HG02885 (cell line): ENCODE data around the gene DPYSL3.
"Not testable (repeated sequence)": the region's sequence is repeated elsewhere in the genome, so short reads cannot be mapped to it uniquely, and the experiment has no call there.

Experiments used
- ATAC-seq: cut with Tn5 transposase; IDR thresholded peaks from one replicate; pipeline ENCODE4 v1.9.1; 2021; ENCODE audit warnings: mild to moderate bottlenecking; ENCODE audit not compliant: unreplicated experiment, poor library complexity

Gene DPYSL3

DNA sequence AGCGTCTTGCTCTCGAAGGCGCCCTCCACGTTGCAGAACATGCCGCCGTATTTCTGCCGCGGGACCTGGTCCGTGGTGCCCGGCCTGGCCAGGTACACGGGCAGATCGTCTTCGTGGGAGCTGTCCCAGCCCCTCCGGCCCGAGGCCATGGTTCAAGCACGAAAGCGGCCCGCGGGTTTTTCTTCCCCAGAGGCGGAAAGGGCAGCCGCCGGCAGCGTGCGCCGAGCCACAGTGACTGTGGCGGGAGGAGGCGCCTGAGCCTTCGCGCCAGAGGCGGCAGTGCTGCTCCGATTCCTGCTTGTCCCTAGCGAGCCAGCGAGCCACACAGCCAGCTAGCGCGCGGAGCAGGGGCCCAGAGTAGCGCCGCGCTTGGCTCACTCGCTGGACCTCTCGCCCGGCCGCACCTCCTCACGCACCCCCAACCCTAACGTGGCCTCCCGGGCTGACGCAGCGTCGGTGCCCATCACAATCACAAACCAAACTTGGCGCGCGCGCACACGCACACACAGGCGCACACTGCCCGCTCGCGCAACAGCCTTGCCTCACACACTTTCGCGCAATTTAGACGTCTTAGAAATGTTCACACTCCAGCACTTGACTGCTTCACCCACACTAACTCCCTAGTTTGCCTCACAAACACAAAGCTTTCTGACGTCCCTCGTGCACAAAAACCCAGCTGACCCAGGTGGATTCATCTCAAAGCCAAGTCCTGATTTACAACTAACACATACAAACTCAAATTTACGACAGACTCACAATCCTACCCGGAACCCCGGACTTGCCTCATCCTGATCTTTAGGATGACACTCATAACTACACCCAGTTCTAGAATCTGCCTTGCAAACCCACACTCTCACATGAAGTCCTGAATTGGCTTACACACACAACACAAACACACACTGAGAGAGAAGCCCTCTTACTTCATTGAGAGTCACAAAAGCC is at the start of gene DPYSL3:
Gene DPYSL3 (minus strand): TSS at position 359 of the 942 bp plus-strand sequence. CDS start 210 bp downstream, at position 149.
- ATAC-seq, result no peak

- ATAC-seq, result peak; percentile 87
Measured at GRCh38 chr5:147558826-147559225, 49.0 kb upstream of the DPYSL3 start.

- ATAC-seq, result no peak
Measured at GRCh38 chr5:147557876-147558745, 48.2 kb upstream of the DPYSL3 start.

- no peak for ATAC-seq
Measured at GRCh38 chr5:147555176-147555575, 45.3 kb upstream of the DPYSL3 start.

- ATAC-seq, result no peak
Measured at GRCh38 chr5:147554261-147554817, 44.5 kb upstream of the DPYSL3 start.

DNA sequence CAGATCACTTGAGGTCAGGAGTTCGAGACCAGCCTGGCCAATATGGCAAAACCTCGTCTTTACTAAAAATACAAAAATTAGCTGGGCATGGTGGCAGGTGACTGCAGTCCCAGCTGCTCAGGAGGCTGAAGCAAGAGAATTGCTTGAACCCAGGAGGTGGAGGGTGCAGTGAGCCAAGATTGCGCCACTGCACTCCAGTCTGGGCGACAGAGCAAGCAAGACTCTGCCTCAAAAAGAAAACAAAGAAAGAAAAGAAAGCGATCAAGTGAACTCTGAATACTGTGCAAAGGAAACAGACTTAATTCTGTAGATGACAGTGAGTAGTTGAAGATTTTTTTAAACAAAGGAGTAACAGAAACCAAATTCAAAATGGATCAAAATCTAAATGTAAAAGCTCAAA is 43.9 kb upstream of the DPYSL3 start:
- not testable (repeated sequence) for ATAC-seq

DNA sequence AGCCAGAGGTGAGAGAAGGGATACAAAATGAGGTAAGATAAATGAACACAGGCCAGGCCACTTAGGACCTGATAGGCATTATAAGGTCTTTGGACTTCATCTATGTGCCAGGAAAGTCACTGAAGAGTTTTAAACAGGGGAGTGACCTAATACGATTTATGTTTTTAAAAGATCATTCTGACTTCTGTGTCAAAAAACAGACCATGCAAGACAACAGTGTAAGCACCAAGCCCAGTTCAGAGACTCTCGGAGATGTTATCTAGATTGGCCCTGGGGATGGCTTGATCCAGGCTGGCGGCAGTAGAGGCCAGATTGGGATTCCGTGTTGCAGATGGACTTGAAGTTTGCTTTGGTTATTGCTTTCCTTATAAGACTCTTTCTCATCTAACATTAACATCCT is 43.0 kb upstream of the DPYSL3 start:
- ATAC-seq, result no peak

GRCh38 chr5:147551677-147552076 is 41.8 kb upstream of the DPYSL3 start:
- no peak for ATAC-seq

GRCh38 chr5:147547730-147548129 is 37.9 kb upstream of the DPYSL3 start:
- no peak for ATAC-seq

GRCh38 chr5:147544556-147544955 is 34.7 kb upstream of the DPYSL3 start:
- ATAC-seq, result no peak

GRCh38 chr5:147539053-147539452 is 29.2 kb upstream of the DPYSL3 start:
- ATAC-seq, result no peak

- no peak for ATAC-seq
Measured at GRCh38 chr5:147538236-147538635, 28.4 kb upstream of the DPYSL3 start.

DNA sequence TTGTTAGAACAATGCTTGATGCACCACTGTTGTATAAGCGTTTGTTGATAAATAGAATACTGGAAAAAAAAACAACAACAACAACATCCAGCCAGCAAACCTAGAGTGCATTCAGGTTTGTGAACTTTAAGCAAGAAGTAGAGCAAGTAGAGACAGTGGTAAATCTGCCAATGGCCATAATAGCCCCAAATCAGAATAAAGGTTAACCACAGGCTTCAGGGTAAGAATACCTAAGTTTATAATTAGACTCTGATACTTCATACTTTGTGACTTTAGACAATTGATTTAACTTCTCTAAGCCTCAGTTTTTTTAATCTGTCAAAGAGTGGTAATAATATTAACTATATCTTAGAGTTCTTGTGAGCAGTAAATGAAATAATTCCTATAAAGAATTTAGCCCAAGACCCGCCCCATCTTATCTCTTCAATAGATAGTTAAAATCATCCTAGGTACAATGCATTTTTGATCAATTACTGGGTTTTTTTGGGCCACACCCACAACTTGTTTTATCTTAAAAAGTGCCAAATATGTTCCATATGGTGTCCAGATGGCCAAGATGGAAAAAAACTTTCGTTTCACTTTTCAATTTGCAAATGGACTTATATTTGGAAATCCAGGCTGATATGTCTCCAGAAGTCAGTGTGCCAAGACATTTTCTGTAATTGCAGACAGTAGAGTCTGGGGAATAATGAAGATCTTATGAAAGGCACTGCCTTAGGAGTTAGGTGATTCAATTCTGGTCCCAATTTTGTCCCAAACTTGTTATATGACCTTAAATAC is 24.5 kb upstream of the DPYSL3 start:
- ATAC-seq, result no peak

DNA sequence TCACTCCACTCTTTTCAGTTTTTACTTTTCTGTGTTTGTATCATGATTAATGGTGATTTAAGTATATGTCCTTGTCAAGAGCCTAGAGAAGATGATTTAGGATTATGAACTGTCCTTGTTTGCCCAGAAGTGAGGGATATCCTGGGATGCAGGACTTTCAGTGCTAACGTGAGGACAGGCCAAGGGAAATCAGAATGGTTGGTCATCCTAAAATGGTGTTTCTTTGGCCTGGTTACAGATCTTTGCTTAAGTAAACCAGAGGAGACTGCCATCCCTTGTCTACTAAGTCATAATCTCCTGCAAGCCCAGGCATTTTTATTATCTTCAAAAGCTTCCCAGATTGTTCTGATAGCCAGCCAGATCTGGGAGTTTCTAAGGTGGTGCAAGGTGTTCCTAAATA is 22.3 kb upstream of the DPYSL3 start:
- no peak for ATAC-seq

DNA sequence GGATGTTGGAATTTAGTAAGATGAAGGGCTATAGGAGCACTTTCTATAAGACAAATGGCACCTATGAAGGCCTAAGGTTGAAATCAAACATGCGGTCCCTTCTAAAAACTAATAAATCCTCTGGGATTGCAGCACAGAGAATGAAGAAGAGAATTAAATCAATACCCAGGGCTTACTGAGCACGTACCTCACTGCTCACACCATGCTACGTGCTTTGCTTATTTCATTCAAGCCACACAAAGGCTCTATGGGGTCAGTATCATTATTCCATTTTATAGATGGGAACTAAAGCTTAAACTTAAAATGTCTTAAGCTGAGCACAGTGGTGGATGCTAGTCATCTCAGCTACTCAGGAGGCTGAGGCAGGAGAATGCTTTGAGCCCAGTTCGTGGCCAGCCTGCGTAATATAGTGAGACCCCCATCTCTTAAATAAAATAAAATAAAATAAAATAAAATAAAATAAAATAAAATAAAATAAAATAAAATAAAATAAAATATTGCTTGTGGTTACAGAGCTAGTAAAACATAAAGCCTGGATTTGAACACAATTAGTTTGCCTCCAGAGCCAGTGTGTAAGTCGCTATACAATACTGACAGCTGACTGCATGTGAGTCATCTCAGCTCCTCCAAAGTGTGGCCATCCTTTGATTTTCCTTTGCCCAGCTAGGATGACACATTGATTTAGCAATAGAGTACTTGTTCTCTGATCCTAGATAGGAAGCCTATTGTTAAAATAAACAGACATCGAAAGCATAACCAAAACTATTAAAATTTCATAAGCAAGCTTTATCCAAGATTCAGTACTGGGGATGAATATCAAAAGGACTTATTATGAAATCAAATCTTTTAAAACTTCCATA is 20.9 kb upstream of the DPYSL3 start:
- no peak for ATAC-seq

DNA sequence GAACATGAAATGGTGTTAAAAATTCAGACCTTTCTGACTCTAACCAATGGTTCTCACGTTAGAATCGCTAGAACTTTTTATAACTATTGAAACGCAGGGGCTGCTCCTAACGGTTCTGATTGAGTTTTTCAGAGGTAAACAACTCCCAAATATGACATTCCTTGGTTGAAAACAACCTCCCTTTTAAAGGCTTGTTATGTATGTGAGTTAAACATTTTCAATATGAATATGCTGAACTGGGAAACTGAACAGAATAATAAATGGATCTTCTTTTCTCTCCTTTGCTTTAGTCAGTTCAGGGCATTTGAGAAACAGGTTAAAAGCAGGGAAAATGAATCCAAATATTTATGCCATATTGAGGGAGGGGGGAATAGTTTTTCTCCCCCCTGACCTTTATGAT is 13.2 kb upstream of the DPYSL3 start:
- ATAC-seq, result no peak

GRCh38 chr5:147522435-147522834 is 12.6 kb upstream of the DPYSL3 start:
- ATAC-seq, result no peak

DNA sequence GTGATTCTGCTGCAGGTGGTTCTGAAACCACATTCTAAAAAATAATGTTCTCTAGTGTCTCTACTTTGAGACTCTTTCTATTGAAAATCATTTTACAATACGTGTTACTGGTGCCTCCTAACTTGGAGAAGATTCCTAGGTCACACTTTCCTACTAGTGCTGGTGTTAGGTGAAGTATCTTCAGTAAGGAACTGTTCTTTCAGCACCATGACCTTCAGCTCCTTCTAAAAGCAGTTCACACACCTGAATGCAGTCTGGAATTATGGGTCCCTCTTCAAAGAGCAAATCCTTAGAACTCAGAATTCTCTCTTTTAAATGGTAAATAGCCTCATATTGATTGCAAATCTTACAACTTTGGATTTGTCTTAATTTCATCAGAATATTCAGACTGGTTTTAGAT is 10.6 kb upstream of the DPYSL3 start:
- ATAC-seq, result no peak

DNA sequence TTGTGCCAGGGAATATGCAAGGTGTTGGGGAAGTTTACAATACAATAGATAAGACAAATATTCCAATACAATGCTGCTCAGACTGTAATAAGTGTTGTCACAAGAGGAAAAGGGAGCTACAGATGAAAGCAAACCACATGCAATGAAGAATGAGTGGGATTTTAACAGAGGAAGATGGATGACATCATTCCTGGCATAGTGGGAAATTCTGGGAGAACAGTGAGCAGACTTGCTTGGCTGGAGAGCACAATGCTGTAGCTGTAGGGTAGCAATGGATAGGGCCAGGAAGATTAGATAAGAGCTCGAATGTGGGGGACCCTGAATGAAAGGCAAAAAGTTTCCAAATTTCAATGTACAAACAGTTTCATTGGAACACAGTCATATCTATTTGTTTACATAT is 9.5 kb upstream of the DPYSL3 start:
- no peak for ATAC-seq
